Measurements from ENCODE around the gene ENTR1.

The ENTR1 gene

DNA sequence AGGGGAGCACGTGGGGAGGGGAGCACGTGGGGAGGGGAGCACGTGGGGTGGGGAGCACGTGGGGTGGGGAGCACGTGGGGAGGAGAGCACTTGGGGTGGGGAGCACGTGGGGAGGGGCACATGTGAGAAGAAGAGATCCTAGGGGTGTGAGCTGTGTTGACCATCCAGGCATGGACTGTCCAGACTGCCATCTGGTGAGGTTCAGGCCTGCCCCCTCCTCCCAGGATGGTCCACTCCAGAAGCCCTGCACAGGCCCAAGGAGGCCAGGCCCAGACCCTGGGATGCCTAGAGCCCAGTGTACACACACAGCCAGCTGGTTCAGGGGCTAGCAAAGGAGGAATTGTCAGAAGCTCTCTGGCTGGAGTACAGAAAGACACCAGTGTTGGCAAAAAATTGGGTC, 12.8 kb downstream of the ENTR1 start:
- DNase-seq (ENCODE audit: low read depth), result no peak

DNA sequence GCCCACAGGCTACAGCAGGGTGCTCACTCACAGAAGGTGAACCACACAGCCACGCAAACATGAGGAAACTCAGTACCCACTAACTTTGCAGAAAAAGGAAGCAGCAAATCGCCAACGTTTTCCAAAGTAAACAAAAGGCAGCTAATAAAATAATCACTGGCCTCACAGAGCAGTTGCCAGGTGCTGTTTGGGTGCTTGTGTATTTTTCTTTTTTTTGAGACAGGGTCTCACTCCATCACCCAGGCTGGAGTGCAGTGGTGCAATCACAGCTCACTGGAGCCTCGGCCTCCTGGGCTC, 14.2 kb downstream of the ENTR1 start:
- H3K4me3 ChIP-seq (ENCODE audit: low read depth, low read length), result no peak overlapping the region
- TF ChIP-seq, protein P1, sequence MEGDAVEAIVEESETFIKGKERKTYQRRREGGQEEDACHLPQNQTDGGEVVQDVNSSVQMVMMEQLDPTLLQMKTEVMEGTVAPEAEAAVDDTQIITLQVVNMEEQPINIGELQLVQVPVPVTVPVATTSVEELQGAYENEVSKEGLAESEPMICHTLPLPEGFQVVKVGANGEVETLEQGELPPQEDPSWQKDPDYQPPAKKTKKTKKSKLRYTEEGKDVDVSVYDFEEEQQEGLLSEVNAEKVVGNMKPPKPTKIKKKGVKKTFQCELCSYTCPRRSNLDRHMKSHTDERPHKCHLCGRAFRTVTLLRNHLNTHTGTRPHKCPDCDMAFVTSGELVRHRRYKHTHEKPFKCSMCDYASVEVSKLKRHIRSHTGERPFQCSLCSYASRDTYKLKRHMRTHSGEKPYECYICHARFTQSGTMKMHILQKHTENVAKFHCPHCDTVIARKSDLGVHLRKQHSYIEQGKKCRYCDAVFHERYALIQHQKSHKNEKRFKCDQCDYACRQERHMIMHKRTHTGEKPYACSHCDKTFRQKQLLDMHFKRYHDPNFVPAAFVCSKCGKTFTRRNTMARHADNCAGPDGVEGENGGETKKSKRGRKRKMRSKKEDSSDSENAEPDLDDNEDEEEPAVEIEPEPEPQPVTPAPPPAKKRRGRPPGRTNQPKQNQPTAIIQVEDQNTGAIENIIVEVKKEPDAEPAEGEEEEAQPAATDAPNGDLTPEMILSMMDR (IDR thresholded peaks at IDR 0.05; ENCODE audit: low read depth, low read length, missing control alignments), result no peak
- DNase-seq (ENCODE audit: low read depth), result no peak

More for the DNA sequence above, 12.8 kb downstream of the ENTR1 start:
- TF ChIP-seq, protein P1 (IDR thresholded peaks at IDR 0.05; ENCODE audit: low read depth, low read length, missing control alignments), result no peak
- no peak overlapping the region for H3K4me3 ChIP-seq (ENCODE audit: low read depth, low read length)

DNA sequence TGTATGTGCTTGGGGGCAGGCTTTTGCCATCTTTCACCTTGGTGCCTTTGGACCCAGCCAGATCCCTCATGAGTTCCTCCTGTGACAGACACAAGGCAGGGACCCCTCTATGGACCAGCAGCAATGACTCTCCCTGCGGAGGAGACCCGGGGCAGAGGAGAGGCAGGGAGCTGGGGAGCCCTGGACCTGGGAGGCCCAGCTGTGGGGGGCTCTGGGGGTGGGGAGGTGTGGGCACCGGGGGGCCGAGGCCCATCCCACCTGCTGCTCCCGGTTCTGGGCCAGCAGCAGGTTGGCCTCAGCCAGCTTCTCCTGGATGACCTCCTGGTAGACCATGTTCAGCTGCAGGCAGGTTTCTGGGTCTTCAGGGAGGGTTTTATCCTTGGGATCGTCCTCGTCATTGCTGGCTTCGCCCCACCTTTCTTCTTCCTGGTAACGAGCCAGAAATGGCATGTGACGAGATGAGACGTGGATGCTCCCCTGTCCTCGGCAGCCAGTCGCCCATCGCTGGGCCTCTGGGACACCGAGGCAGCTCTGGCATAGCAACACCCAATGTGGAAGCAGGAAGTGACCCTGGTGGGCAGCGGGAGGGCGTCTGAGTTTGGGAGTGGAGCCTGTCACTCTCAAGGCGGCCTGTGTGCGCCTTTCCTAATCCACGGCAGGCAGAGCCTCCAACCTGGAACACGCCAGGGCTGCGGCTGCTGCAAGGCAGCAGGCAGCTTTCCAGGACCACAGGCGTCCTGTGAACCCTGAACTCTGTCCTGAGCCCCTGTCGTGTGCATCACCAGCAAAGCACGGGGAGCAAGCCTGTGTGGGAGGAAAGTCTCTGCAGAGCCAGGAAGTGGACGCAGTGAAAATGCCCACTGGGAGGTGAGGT, 14.8 kb downstream of the ENTR1 start:
- TF ChIP-seq, protein P1 (IDR thresholded peaks at IDR 0.05; ENCODE audit: low read depth, low read length, missing control alignments), result no peak
- no peak overlapping the region for H3K4me3 ChIP-seq (ENCODE audit: low read depth, low read length)
- no peak for DNase-seq (ENCODE audit: low read depth)

DNA sequence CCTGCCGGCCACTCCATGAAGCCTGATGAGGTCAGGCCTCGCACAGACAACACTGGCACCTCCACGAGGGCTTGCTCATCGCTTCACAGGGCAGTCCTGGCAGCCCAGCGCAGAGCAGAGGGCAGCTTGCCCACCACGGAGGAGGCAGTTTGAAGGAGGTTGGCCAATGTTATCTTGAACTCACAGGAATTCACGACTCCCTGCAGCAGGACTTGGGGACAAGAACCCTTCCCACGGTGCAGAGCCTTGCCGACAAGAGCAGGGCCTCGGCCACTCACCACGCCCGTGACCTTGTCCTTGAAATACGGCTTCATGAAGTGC, 15.4 kb downstream of the ENTR1 start:
- H3K4me3 ChIP-seq (ENCODE audit: low read depth, low read length), result no peak overlapping the region
- TF ChIP-seq, protein P1 (IDR thresholded peaks at IDR 0.05; ENCODE audit: low read depth, low read length, missing control alignments), result no peak
- no peak for DNase-seq (ENCODE audit: low read depth)

DNA sequence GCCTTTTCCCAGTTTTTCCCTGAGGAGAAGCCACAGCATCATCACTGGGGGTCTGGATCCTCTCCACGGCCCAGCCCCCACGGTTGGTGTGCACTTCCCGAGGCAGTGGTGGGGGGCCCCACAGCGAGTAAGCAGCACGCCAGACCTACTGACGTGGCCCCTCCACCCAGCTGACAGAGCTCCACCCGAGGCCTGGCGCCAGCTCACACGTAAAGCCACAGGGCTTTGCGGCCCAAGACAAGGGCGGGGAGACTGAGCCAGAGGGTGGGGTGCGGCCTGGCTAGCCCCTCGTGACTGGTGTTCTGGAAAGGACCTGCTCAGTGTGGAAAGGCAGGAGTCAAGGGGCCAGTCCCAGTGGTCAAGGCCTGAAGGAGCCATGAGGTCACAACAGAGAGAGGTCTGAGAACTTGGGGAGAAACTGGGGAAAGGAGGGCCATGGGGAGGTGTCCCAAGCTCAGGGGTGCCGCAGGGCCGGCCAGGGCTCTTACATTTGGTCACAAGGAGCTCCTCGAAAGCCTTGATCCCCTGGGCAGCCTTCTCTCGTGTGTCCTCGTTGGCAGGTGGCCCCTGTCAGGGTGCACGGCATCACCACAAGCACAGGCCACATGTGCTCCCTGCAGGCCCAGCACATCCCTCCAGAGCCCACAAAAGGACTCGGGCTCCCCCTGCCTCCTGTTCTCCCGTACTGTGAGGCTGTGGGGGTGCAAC, 15.9 kb downstream of the ENTR1 start:
- TF ChIP-seq, protein P1 (IDR thresholded peaks at IDR 0.05; ENCODE audit: low read depth, low read length, missing control alignments), result no peak
- H3K4me3 ChIP-seq (ENCODE audit: low read depth, low read length), result no peak overlapping the region
- no peak for DNase-seq (ENCODE audit: low read depth)

DNA sequence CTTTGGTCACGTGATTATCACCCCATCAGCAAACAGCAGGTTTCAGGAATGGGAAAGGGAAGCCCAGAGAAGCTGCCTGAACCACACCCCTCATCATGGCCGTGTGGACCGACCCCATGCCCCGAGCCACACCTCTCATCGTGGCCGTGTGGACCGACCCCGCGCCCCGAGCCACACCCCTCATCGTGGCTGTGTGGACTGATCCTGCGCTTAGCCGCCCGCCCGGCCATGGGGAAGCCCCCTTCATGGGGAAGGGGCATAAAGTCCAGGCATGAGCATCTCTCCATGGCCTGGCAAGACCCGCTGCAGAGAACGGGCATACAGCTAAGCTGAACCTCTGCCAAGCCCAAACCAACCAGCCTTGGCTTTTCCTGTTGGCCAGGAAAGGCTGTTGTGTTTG, 16.9 kb downstream of the ENTR1 start:
- no peak for DNase-seq (ENCODE audit: low read depth)
- TF ChIP-seq, protein P1 (IDR thresholded peaks at IDR 0.05; ENCODE audit: low read depth, low read length, missing control alignments), result no peak
- no peak overlapping the region for H3K4me3 ChIP-seq (ENCODE audit: low read depth, low read length)

Data from GM12864 (cell line).